Fibroblast of skin of right quadriceps (primary cell): ENCODE data around the gene TMEM151B.
"Not testable (repeated sequence)": the region's sequence is repeated elsewhere in the genome, so short reads cannot be mapped to it uniquely, and the experiment has no call there.

ENCODE experiments used
- DNase-seq: peaks from one replicate; pipeline ENCODE4 v3.0.0-alpha.2; 2013

TMEM151B gene

DNA sequence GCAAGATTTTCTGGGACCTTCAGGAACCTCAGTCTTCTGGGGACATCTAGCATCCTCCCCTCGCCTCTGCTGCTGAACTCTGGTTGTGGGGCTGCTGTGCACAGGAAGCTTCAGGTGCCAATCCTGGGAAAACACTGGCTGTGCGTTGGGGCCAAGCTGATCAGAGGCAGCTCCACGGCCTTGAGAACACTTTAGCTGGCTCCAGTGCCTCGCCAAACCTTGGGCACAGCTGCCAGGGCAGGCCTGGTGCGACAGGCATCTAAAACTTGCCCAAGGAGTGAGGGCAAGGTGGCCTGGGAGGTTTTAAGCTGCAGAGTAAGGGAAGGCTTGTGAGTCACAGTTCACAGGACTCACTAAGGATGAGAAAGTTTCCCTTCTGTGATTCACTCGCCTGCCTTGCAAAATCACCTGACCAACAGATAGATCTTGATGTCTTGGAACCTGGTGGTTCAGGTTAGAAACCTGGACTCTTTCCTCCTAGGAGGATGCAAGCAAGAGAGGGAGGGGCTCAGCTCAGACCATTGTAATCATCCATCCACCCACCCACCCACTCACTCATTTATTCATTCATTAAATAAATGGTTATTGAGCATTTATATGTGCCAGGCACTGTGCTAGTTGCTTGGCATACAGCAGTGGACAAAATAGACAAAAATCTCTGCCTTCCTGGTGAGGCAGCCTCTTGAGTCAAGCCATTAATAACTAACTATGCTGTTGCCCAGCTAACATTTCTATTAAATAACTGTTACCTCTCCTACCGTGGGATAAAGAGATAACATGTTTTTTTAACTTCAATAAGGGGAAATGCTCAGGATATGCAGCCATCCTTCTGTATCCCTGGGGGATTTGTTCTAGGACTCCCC is 69.7 kb downstream of the TMEM151B start:
- DNase-seq = no peak

DNA sequence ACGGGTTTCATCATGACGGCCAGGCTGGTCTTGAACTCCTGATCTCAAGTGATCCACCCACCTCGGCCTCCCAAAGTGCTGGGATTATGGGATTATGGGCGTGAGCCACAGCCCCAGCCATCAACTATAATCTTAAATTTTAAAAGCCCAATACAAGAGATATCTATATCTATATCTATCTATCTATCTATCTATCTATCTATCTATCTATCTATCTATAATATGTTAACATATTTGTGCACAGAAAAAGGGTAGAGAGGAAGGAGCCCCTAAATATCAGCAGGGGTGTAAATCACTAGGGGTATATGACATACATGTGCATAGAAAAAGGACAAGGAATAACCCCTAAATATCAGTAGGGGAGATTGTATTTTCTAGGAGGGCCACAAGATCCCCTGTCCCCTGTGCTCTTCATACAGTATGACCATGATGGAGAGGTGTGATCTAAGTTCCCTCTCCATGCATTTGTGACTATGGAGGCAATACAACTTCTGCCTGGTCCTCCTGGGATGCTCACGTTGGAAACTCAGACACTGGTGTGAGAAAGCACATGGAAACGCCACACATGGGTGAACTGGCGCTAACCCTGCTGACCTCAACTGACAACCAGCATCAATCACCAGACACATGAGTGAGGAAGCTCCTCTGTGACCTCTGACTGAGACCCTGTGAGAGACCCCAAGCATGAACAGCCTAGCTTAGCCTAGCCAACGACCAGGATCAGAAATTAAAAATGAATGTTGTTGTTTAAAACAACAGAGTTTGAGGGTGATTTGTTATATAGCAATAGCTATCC is 71.0 kb downstream of the TMEM151B start:
- DNase-seq = no peak

DNA sequence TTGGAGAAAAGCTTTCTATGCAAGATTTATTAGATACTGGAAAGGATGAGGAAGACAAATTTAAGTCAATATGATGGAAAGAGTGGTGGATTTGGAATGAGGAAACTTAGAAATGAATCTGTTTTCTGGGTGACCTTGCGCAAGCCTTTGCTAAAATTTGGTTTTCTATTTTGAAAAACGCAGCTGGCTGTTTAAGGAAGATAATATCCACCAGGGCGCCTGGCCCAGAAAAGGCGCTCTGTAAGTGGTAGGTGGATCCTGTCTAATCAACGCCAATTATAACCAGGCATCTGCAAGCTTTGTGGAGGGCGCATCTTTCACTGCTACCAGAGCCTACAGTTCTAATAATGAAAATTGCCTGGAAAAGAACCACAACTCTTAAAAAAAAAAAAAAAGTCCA is 71.8 kb downstream of the TMEM151B start:
- DNase-seq = no peak

DNA sequence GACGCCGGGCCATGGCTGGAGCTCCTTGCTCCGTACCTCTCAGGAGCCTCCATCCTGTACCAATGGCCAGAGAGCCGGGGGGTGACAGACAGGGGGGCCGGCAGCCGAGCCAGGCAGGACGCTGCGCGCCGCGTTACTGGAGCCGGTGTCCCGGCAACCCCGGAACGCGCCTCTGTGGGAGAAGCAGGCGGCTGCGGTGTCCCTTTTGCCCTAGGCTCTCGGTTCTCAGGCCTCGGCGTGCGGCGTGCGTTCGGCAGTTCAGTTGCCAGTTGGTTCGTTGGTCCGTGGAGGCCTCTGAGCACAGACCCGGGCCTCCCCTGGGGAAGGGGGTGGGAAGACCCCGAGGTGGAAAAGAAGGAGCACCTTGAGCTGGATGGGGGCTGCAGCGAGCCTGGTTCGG is 72.2 kb downstream of the TMEM151B start, which contains the start of gene SPATS1:
SPATS1 (plus strand) TSS at position 162 of the 400 bp plus-strand sequence. CDS start 446 bp downstream, outside the sequence.
- no peak for DNase-seq

DNA sequence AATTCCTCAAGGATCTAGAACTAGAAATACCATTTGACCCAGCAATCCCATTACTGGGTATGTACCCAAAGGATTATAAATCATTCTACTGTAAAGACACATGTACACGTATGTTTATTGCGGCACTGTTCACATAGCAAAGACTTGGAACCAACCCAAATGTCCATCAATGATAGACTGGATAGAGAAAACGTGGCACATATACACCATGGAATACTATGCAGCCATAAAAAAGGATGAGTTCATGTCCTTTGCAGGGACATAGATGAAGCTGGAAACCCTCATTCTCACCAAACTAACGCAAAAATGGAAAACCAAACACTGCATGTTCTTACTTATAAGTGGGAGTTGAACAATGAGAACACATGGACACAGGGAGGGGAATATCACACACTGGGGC is 76.6 kb downstream of the TMEM151B start:
- DNase-seq = not testable (repeated sequence)

DNA sequence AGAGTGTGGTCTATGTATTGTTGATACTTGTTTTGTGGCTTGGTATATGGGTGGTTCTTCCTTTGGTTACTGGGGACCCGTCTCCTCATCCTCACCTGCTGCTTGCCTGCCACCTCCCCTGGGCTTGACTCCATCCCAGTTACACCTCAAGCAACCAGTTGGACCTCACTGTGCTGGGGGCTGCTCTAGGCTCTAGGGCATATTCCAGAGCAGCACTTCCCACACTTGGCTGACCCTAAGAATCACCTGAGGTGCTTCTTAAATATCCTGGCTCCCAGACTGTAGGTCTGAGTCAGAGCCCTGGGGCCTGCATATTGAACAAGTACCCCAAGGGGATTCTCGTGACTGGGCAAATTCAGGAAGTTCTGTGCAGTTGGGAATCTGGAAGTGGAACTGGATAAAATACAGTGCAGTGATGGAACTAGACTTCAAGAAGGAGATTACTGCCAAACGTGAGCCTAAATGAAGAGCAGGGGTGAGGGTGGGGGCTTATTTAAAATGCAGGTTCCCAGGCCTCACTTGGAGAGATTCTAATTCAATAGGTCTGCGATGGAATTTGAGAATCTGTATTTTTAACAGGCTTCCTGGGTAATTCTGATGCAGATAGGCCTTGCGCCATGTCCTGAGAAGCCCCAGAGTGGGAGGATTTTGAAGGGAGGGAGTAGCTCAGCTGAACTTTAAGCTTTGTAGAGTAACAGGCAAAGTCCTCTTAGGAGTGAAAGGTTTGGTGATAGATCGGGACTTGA is 79.8 kb downstream of the TMEM151B start:
- DNase-seq = no peak

DNA sequence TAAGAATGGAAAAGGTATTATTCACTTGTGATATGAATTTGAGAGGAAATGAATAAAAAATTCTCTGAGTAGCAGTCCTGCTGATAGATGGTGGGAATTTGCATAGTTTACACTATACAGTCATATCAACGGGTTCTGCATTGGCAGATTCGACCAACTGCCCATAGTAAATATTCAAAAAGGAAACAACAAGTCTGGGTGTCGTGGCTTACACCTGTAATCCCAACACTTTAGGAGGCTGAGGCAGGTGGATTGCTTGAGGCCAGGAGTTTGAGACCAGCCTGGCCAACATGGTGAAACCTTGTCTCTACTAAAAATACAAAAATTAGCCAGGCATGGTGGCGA is 80.4 kb downstream of the TMEM151B start:
- DNase-seq = not testable (repeated sequence)

DNA sequence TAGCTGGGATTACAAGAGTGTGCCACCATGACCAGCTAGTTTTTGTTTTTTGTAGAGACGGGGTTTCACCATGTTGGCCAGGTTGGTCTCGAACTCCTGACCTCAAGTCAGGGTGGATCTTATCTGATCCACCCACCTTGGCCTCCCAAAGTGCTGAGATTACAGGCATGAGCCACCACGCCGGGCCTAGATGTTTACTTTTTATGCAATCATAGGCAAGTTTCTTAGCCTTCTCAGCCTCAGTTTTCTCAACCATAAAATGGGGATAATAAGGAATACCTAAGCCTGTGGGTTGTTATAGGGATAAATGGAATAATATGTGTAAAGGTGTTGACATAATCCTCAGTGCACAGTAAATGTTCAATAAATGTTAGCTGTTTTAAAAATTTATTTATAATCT is 82.0 kb downstream of the TMEM151B start:
- no peak for DNase-seq

DNA sequence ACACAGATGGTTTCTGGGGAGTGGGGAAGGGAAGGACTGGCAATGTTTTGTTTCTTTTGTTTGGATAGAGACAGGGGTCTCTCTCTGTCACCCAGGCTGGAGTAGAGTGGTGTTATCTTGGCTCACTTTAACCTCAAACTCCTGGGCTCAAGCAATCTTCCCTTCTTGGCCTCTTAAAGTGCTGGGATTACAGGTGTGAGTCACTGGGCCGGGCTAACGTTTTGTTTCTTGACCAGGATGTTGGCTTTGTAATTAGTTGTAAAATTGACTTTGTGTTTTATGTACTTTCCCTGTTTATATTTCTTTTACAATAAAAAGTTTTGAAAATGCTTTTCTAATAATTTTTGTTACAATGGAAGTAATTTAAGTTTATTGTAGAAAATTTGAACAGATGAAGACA is 83.1 kb downstream of the TMEM151B start:
- no peak for DNase-seq

DNA sequence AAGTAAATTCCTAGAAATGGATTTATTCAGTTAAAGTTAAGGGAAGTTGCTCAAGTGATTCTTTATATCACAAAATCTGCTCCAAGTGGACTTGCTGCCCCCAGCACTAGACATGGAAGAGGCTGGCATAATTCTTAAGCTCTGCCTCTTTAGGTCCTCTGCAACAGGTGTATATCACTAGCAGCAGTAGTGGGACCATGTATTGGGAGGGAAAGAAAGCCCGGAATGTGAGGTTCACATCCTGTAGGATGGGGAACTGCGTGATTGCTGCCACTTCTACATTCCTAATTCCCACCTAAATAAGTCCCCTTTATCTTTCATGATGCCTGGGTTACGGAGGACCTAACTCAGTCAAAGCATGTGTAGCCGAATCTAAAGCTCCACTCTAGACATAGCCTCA is 85.4 kb downstream of the TMEM151B start:
- DNase-seq = no peak

DNA sequence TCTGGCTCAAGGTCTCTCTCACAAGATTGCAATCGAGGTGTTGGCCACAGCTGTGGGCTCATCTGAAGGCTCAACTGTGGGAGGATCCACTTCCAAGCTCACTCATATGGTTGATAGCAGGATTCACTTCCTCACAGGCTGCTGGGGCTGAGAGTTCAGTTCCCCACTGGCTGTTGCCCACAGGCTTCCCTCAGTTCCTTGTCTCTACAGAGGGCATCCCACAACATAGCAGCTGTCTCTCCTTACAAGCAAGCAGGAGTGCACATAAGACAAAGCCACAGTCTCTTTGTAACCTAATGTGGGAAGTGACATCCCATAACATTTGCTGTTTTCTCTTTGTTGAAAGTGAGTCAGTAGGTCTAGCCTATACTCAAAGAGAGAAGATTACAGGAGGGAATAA is 86.2 kb downstream of the TMEM151B start:
- DNase-seq = no peak
